ENCODE data around the gene UBIAD1.
"Not testable (repeated sequence)": the region's sequence is repeated elsewhere in the genome, so short reads cannot be mapped to it uniquely, and the experiment has no call there.

UBIAD1 gene

GRCh38 chr1:11302366-11302765, 29.4 kb downstream of the UBIAD1 start:
- Histone ChIP-seq H3K4me3 (ENCODE audit: low read depth in 1 of 2, low read length in 2 of 2) (no peak overlapping the region), H3K9me3 (ENCODE audit: insufficient read depth, low read length, severe bottlenecking) (no peaks in the 10 kb centered on the region), H3K27me3 (ENCODE audit: insufficient read depth, low read length, poor library complexity) (no peaks in the 10 kb centered on the region), H3K9ac (ENCODE audit: low read depth, low read length) (no peak overlapping the region), H3K27ac (ENCODE audit: low read length) (no peak overlapping the region), H4K20me1 (ENCODE audit: insufficient read depth, low read length) (no peaks in the 10 kb centered on the region), H2AFZ (ENCODE audit: low read depth, low read length) (no peak overlapping the region), H3K4me2 (ENCODE audit: insufficient read depth, low read length) (no peak overlapping the region), H3K79me2 (ENCODE audit: insufficient read depth, low read length) (no peaks in the 10 kb centered on the region), H3K36me3 (ENCODE audit: insufficient read depth, low read length) (no peaks in the 10 kb centered on the region), H3K4me1 (ENCODE audit: insufficient read depth, low read length) (no peaks in the 10 kb centered on the region)
- TF ChIP-seq, protein P1, sequence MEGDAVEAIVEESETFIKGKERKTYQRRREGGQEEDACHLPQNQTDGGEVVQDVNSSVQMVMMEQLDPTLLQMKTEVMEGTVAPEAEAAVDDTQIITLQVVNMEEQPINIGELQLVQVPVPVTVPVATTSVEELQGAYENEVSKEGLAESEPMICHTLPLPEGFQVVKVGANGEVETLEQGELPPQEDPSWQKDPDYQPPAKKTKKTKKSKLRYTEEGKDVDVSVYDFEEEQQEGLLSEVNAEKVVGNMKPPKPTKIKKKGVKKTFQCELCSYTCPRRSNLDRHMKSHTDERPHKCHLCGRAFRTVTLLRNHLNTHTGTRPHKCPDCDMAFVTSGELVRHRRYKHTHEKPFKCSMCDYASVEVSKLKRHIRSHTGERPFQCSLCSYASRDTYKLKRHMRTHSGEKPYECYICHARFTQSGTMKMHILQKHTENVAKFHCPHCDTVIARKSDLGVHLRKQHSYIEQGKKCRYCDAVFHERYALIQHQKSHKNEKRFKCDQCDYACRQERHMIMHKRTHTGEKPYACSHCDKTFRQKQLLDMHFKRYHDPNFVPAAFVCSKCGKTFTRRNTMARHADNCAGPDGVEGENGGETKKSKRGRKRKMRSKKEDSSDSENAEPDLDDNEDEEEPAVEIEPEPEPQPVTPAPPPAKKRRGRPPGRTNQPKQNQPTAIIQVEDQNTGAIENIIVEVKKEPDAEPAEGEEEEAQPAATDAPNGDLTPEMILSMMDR (IDR thresholded peaks at IDR 0.05; ENCODE audit: borderline replicate concordance, extremely low read depth, low read length, poor library complexity, severe bottlenecking) = no peak
- TF ChIP-seq EZH2 (IDR thresholded peaks at IDR 0.05; ENCODE audit: borderline replicate concordance, low read depth, low read length, severe bottlenecking) = no peak
- DNase-seq (no peak), ATAC-seq (ENCODE audit: insufficient read depth, low read depth) (no peak)

DNA sequence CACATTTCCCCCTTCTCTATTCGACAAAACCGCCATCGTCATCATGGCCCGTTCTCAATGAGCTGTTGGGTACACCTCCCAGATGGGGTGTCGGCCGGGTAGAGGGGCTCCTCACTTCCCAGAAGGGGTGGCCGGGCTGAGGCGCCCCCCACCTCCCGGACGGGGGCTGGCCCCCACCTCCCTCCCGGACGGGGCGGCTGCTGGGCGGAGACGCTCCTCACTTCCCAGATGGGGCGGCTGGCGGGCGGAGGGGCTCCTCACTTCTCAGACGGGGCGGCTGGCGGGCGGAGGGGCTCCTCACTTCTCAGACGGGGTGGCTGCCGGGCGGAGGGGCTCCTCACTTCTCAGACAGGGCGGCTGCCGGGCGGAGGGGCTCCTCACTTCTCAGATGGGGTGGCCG, 32.5 kb downstream of the UBIAD1 start:
- not testable (repeated sequence) for H3K79me2 ChIP-seq (ENCODE audit: insufficient read depth, low read length); H2AFZ ChIP-seq (ENCODE audit: low read depth, low read length); ATAC-seq (ENCODE audit: insufficient read depth, low read depth)

GRCh38 chr1:11307852-11308251, 34.9 kb downstream of the UBIAD1 start:
- H3K36me3 ChIP-seq (ENCODE audit: insufficient read depth, low read length) = no peaks in the 10 kb centered on the region
- no peak overlapping the region for H3K27ac ChIP-seq (ENCODE audit: low read length)
- no peak overlapping the region for H3K9ac ChIP-seq (ENCODE audit: low read depth, low read length)
- H3K4me2 ChIP-seq (ENCODE audit: insufficient read depth, low read length) = no peak overlapping the region
- H3K4me3 ChIP-seq (ENCODE audit: low read depth in 1 of 2, low read length in 2 of 2) = no peak overlapping the region
- no peaks in the 10 kb centered on the region for H3K4me1 ChIP-seq (ENCODE audit: insufficient read depth, low read length)
- DNase-seq (no peak), ATAC-seq (ENCODE audit: insufficient read depth, low read depth) (no peak)
- H3K27me3 ChIP-seq (ENCODE audit: insufficient read depth, low read length, poor library complexity) = no peaks in the 10 kb centered on the region
- no peaks in the 10 kb centered on the region for H3K9me3 ChIP-seq (ENCODE audit: insufficient read depth, low read length, severe bottlenecking)
- no peak for TF ChIP-seq EZH2 (IDR thresholded peaks at IDR 0.05; ENCODE audit: borderline replicate concordance, low read depth, low read length, severe bottlenecking)
- TF ChIP-seq, protein P1 (IDR thresholded peaks at IDR 0.05; ENCODE audit: borderline replicate concordance, extremely low read depth, low read length, poor library complexity, severe bottlenecking) = no peak
- no peaks in the 10 kb centered on the region for H3K79me2 ChIP-seq (ENCODE audit: insufficient read depth, low read length)
- peaks cover 4% of the 10 kb centered on the region; the same call in 1 of the 2 replicates for H4K20me1 ChIP-seq (ENCODE audit: insufficient read depth, low read length)
- H2AFZ ChIP-seq (ENCODE audit: low read depth, low read length) = no peak overlapping the region

More for the DNA sequence above, 32.5 kb downstream of the UBIAD1 start:
- not testable (repeated sequence) for H3K9ac ChIP-seq (ENCODE audit: low read depth, low read length); H3K27ac ChIP-seq (ENCODE audit: low read length); H3K27me3 ChIP-seq (ENCODE audit: insufficient read depth, low read length, poor library complexity); H3K4me1 ChIP-seq (ENCODE audit: insufficient read depth, low read length); H3K36me3 ChIP-seq (ENCODE audit: insufficient read depth, low read length); H4K20me1 ChIP-seq (ENCODE audit: insufficient read depth, low read length); DNase-seq; H3K9me3 ChIP-seq (ENCODE audit: insufficient read depth, low read length, severe bottlenecking); H3K4me3 ChIP-seq (ENCODE audit: low read depth in 1 of 2, low read length in 2 of 2); H3K4me2 ChIP-seq (ENCODE audit: insufficient read depth, low read length)

DNA sequence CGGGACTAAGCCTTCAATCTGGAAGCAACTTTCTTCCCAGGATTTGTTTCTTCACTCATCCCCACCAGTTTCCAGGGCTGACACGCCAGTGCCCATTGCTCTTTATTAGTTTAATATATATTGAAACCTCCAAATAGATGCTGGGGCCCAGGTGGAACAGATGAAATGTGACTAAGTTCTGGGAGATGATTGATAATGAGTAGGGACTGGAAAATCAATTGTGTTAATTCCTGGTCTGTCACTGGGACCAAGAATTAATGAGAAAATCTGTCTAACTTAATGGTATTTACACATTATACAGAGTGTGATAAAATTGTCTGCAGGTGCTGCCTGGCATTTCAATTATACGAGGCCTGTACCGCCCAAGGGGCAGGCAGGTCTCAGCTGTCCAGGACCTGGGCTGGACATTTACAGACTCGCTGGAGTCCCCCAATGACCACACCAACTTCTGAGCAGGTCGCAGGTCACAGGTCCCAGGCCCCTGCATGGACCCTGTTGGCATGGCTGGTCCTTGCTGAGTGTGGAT, 35.8 kb downstream of the UBIAD1 start:
- H2AFZ ChIP-seq (ENCODE audit: low read depth, low read length) = no peak overlapping the region
- TF ChIP-seq, protein P1 (IDR thresholded peaks at IDR 0.05; ENCODE audit: borderline replicate concordance, extremely low read depth, low read length, poor library complexity, severe bottlenecking) = no peak
- no peak for ATAC-seq (ENCODE audit: insufficient read depth, low read depth)
- no peak for DNase-seq
- no peaks in the 10 kb centered on the region for H3K79me2 ChIP-seq (ENCODE audit: insufficient read depth, low read length)
- H3K27me3 ChIP-seq (ENCODE audit: insufficient read depth, low read length, poor library complexity) = no peaks in the 10 kb centered on the region
- no peaks in the 10 kb centered on the region for H3K4me1 ChIP-seq (ENCODE audit: insufficient read depth, low read length)
- H3K9ac ChIP-seq (ENCODE audit: low read depth, low read length) = no peak overlapping the region
- no peak overlapping the region for H3K4me3 ChIP-seq (ENCODE audit: low read depth in 1 of 2, low read length in 2 of 2)
- no peak overlapping the region for H3K27ac ChIP-seq (ENCODE audit: low read length)
- no peaks in the 10 kb centered on the region for H3K36me3 ChIP-seq (ENCODE audit: insufficient read depth, low read length)
- no peak overlapping the region for H3K4me2 ChIP-seq (ENCODE audit: insufficient read depth, low read length)
- H3K9me3 ChIP-seq (ENCODE audit: insufficient read depth, low read length, severe bottlenecking) = no peaks in the 10 kb centered on the region
- peaks cover 4% of the 10 kb centered on the region; the same call in 1 of the 2 replicates for H4K20me1 ChIP-seq (ENCODE audit: insufficient read depth, low read length)

Measured in DND-41 (cell line).